ENCODE measurements around the gene UGGT2. TPM values are rescaled to one million over a fixed set of nuclear protein-coding genes. Genes with fewer than 3 reads are reported as not detected.
"Not testable (repeated sequence)": the region's sequence is repeated elsewhere in the genome, so short reads cannot be mapped to it uniquely, and the experiment has no call there.

UGGT2 gene
- total RNA-seq, 1 experiment from 2014 or later = 36.9 TPM

- no peak for DNase-seq (ENCODE audit: low read depth in 1 of 2, low spot score in 2 of 2)
- Histone ChIP-seq H3K27ac (no peak overlapping the region), H3K4me1 (replicated peaks) (peaks cover 4% of the 10 kb centered on the region), H3K4me3 (no peak overlapping the region), H3K9me3 (replicated peaks) (no peaks in the 10 kb centered on the region), H3K27me3 (replicated peaks) (no peaks in the 10 kb centered on the region), H3K36me3 (peaks cover 23% of the 10 kb centered on the region)
Measured at GRCh38 chr13:95929430-95929829, 123.8 kb downstream of the UGGT2 start.

GRCh38 chr13:95928367-95928906, 124.8 kb downstream of the UGGT2 start:
- H3K4me1 ChIP-seq (replicated peaks); DNase-seq (ENCODE audit: low read depth in 1 of 2, low spot score in 2 of 2); H3K27me3 ChIP-seq (replicated peaks); H3K4me3 ChIP-seq; H3K27ac ChIP-seq; H3K9me3 ChIP-seq (replicated peaks): not testable (repeated sequence)
- peaks cover 23% of the 10 kb centered on the region for H3K36me3 ChIP-seq

GRCh38 chr13:95926231-95926630, 127.0 kb downstream of the UGGT2 start:
- Histone ChIP-seq H3K9me3 (replicated peaks) (no peaks in the 10 kb centered on the region), H3K27ac (no peak overlapping the region), H3K27me3 (replicated peaks) (no peaks in the 10 kb centered on the region), H3K36me3 (peaks cover 15% of the 10 kb centered on the region), H3K4me1 (replicated peaks) (peaks cover 5% of the 10 kb centered on the region), H3K4me3 (no peak overlapping the region)
- DNase-seq (ENCODE audit: low read depth in 1 of 2, low spot score in 2 of 2) = no peak

GRCh38 chr13:95924389-95924994, 128.7 kb downstream of the UGGT2 start:
- peak in 1 of 2 experiments; percentile 14 for DNase-seq (ENCODE audit: low read depth in 1 of 2, low spot score in 2 of 2)
- Histone ChIP-seq H3K27me3 (replicated peaks) (no peaks in the 10 kb centered on the region), H3K4me1 (replicated peaks) (peaks cover 5% of the 10 kb centered on the region), H3K27ac (no peak overlapping the region), H3K4me3 (no peak overlapping the region), H3K9me3 (replicated peaks) (no peaks in the 10 kb centered on the region), H3K36me3 (peaks cover 4% of the 10 kb centered on the region)

GRCh38 chr13:95921485-95921884, 131.7 kb downstream of the UGGT2 start:
- Histone ChIP-seq H3K36me3 (0 out of 2 replicates have a peak, but pooled peaks cover 3% of the 10 kb centered on the region), H3K4me1 (replicated peaks) (peaks cover 5% of the 10 kb centered on the region), H3K27ac (no peak overlapping the region), H3K4me3 (no peak overlapping the region), H3K9me3 (replicated peaks) (no peaks in the 10 kb centered on the region), H3K27me3 (replicated peaks) (no peaks in the 10 kb centered on the region)
- no peak for DNase-seq (ENCODE audit: low read depth in 1 of 2, low spot score in 2 of 2)

GRCh38 chr13:95920485-95920884, 132.7 kb downstream of the UGGT2 start:
- Histone ChIP-seq H3K27ac (no peak overlapping the region), H3K36me3 (0 out of 2 replicates have a peak, but pooled peaks cover 3% of the 10 kb centered on the region), H3K4me1 (replicated peaks) (peaks cover 5% of the 10 kb centered on the region), H3K9me3 (replicated peaks) (no peaks in the 10 kb centered on the region), H3K27me3 (replicated peaks) (no peaks in the 10 kb centered on the region), H3K4me3 (no peak overlapping the region)
- DNase-seq (ENCODE audit: low read depth in 1 of 2, low spot score in 2 of 2) = no peak

- H3K36me3 ChIP-seq = no peaks in the 10 kb centered on the region
Measured at GRCh38 chr13:95918860-95919259, 134.3 kb downstream of the UGGT2 start.

GRCh38 chr13:95914991-95915501, 138.2 kb downstream of the UGGT2 start:
- H3K9me3 ChIP-seq (replicated peaks) = no peaks in the 10 kb centered on the region
- H3K36me3 ChIP-seq = no peaks in the 10 kb centered on the region
- no peak for DNase-seq (ENCODE audit: low read depth in 1 of 2, low spot score in 2 of 2)
- H3K27ac ChIP-seq = no peak overlapping the region
- H3K4me3 ChIP-seq = no peak overlapping the region
- no peaks in the 10 kb centered on the region for H3K27me3 ChIP-seq (replicated peaks)
- H3K4me1 ChIP-seq (replicated peaks) = no peaks in the 10 kb centered on the region

More at GRCh38 chr13:95918860-95919259, 134.3 kb downstream of the UGGT2 start:
- H3K27me3 ChIP-seq (replicated peaks) = no peaks in the 10 kb centered on the region
- DNase-seq (ENCODE audit: low read depth in 1 of 2, low spot score in 2 of 2) = no peak
- H3K4me1 ChIP-seq (replicated peaks) = no peaks in the 10 kb centered on the region
- H3K27ac ChIP-seq = no peak overlapping the region
- no peaks in the 10 kb centered on the region for H3K9me3 ChIP-seq (replicated peaks)
- no peak overlapping the region for H3K4me3 ChIP-seq

- Histone ChIP-seq H3K9me3 (replicated peaks) (no peaks in the 10 kb centered on the region), H3K27me3 (replicated peaks) (no peaks in the 10 kb centered on the region), H3K36me3 (peaks cover 3% of the 10 kb centered on the region; the same call in 1 of the 2 replicates), H3K4me1 (replicated peaks) (no peaks in the 10 kb centered on the region), H3K27ac (no peak overlapping the region), H3K4me3 (no peak overlapping the region)
- no peak for DNase-seq (ENCODE audit: low read depth in 1 of 2, low spot score in 2 of 2)
Measured at GRCh38 chr13:95906999-95907398, 146.2 kb downstream of the UGGT2 start.

- no peak overlapping the region for H3K4me3 ChIP-seq
- H3K27me3 ChIP-seq (replicated peaks) = no peaks in the 10 kb centered on the region
- no peaks in the 10 kb centered on the region for H3K9me3 ChIP-seq (replicated peaks)
- no peak overlapping the region for H3K27ac ChIP-seq
- no peak for DNase-seq (ENCODE audit: low read depth in 1 of 2, low spot score in 2 of 2)
- H3K4me1 ChIP-seq (replicated peaks) = no peaks in the 10 kb centered on the region
- peaks cover 3% of the 10 kb centered on the region; the same call in 1 of the 2 replicates for H3K36me3 ChIP-seq
Measured at GRCh38 chr13:95903569-95903968, 149.6 kb downstream of the UGGT2 start.

GRCh38 chr13:95902741-95903140, 150.5 kb downstream of the UGGT2 start:
- no peak overlapping the region for H3K4me3 ChIP-seq
- no peaks in the 10 kb centered on the region for H3K9me3 ChIP-seq (replicated peaks)
- H3K27ac ChIP-seq = no peak overlapping the region
- peaks cover 3% of the 10 kb centered on the region; the same call in 1 of the 2 replicates for H3K36me3 ChIP-seq
- DNase-seq (ENCODE audit: low read depth in 1 of 2, low spot score in 2 of 2) = no peak
- no peaks in the 10 kb centered on the region for H3K4me1 ChIP-seq (replicated peaks)
- H3K27me3 ChIP-seq (replicated peaks) = no peaks in the 10 kb centered on the region

- Histone ChIP-seq H3K27ac (no peak overlapping the region), H3K9me3 (replicated peaks) (no peaks in the 10 kb centered on the region), H3K4me1 (replicated peaks) (peaks cover 11% of the 10 kb centered on the region), H3K4me3 (no peak overlapping the region), H3K36me3 (no peaks in the 10 kb centered on the region; the same call in 1 of the 2 replicates), H3K27me3 (replicated peaks) (no peaks in the 10 kb centered on the region)
- DNase-seq (ENCODE audit: low read depth in 1 of 2, low spot score in 2 of 2) = no peak
Measured at GRCh38 chr13:95898256-95898655, 154.9 kb downstream of the UGGT2 start.

GRCh38 chr13:95896301-95896700, 156.9 kb downstream of the UGGT2 start:
- H3K9me3 ChIP-seq (replicated peaks) = no peaks in the 10 kb centered on the region
- H3K36me3 ChIP-seq = no peaks in the 10 kb centered on the region; the same call in 1 of the 2 replicates
- no peak overlapping the region for H3K27ac ChIP-seq
- H3K4me3 ChIP-seq = no peak overlapping the region
- peak in 1 of 2 experiments; percentile 10 for DNase-seq (ENCODE audit: low read depth in 1 of 2, low spot score in 2 of 2)
- H3K27me3 ChIP-seq (replicated peaks) = no peaks in the 10 kb centered on the region
- peaks cover 11% of the 10 kb centered on the region for H3K4me1 ChIP-seq (replicated peaks)

- H3K4me3 ChIP-seq = no peak overlapping the region
- no peaks in the 10 kb centered on the region for H3K9me3 ChIP-seq (replicated peaks)
- no peak for DNase-seq (ENCODE audit: low read depth in 1 of 2, low spot score in 2 of 2)
- peaks cover 11% of the 10 kb centered on the region for H3K4me1 ChIP-seq (replicated peaks)
- H3K27me3 ChIP-seq (replicated peaks) = no peaks in the 10 kb centered on the region
- no peaks in the 10 kb centered on the region for H3K36me3 ChIP-seq
- H3K27ac ChIP-seq = no peak overlapping the region
Measured at GRCh38 chr13:95893861-95894260, 159.3 kb downstream of the UGGT2 start.

Measured in SJSA1 (cell line).